Smooth muscle cell (in vitro differentiated cells): ENCODE data around the gene ERICH6B. TPM values are rescaled to one million over a fixed set of nuclear protein-coding genes. Genes with fewer than 3 reads are reported as not detected.

ENCODE experiments used
- DNase-seq: peaks from one replicate; lab custom pipeline; 2025; ENCODE audit not compliant: unreplicated experiment; lab: John Stamatoyannopoulos, UW
- H2AFZ ChIP-seq: fragments of 200-600 bp; sonication (generic); 2 replicates; pipeline ENCODE4 v1.6.0; 2016; ENCODE audit warnings: antibody characterized with exemption, low read depth, mild to moderate bottlenecking
- H3F3A ChIP-seq: fragments of 200-600 bp; sonication (generic); 2 replicates; pipeline ENCODE4 v1.6.0; 2017; ENCODE audit warnings: antibody characterized with exemption, low read depth
- H3K27ac ChIP-seq: fragments of 200-600 bp; sonication (generic); 2 replicates; pipeline ENCODE4 v1.5.1; 2016; ENCODE audit warnings: low read depth, mild to moderate bottlenecking
- H3K27me3 ChIP-seq: fragments of 200-600 bp; sonication (generic); 2 replicates; pipeline ENCODE4 v1.6.1; 2016; ENCODE audit warnings: low read depth, mild to moderate bottlenecking
- H3K36me3 ChIP-seq: fragments of 200-600 bp; sonication (generic); 2 replicates; pipeline ENCODE4 v1.5.1; 2016; ENCODE audit warnings: low read depth
- H3K4me1 ChIP-seq: fragments of 200-600 bp; sonication (generic); 2 replicates; pipeline ENCODE4 v1.5.1; 2016; ENCODE audit warnings: low read depth
- H3K4me2 ChIP-seq: fragments of 200-600 bp; sonication (generic); 2 replicates; pipeline ENCODE4 v1.6.0; 2016; ENCODE audit warnings: mild to moderate bottlenecking
- H3K4me3 ChIP-seq: fragments of 200-600 bp; sonication (generic); 2 replicates; pipeline ENCODE4 v1.5.1; 2016; ENCODE audit warnings: mild to moderate bottlenecking
- H3K79me2 ChIP-seq: fragments of 200-600 bp; sonication (generic); 2 replicates; pipeline ENCODE4 v1.6.0; 2016; ENCODE audit warnings: low read depth, mild to moderate bottlenecking
- H3K9ac ChIP-seq: fragments of 200-600 bp; sonication (generic); 2 replicates; pipeline ENCODE4 v1.6.0; 2016; ENCODE audit warnings: low read depth
- H3K9me3 ChIP-seq: fragments of 200-600 bp; sonication (generic); replicated peaks from 2 replicates; pipeline ENCODE4 v1.5.1; 2016; ENCODE audit warnings: low read depth
- H4K20me1 ChIP-seq: fragments of 200-600 bp; sonication (generic); 2 replicates; pipeline ENCODE4 v1.6.0; 2016; ENCODE audit warnings: low read depth
- CTCF ChIP-seq: fragments of 200-600 bp; sonication (generic); IDR thresholded peaks from 2 replicates; pipeline ENCODE4 v1.5.1; 2017; ENCODE audit warnings: borderline replicate concordance, mild to moderate bottlenecking, antibody characterized with exemption; ENCODE audit not compliant: insufficient read depth, poor library complexity, severe bottlenecking
- WGBS: methylation state at CpG from one replicate; pipeline ENCODE4 v1.1.7; 2016; ENCODE audit warnings: low lambda C conversion rate; 5-methylcytosine and 5-hydroxymethylcytosine counted together
- polyA plus RNA-seq: library from polyadenylated mRNA; unstranded; fragments of >200 nt; fragmentation: Nextera tagmentation; extraction: Ambion mirVana; gene quantifications from 2 replicates; pipeline ENCODE4 v1.2.1, GENCODE V29; 2016
- small RNA-seq: library from RNA; depleted of rRNA; stranded (forward); fragments of <200 nt; gene quantifications from one replicate; pipeline ENCODE3, GENCODE V24; 2014
- total RNA-seq: library from RNA; depleted of rRNA; stranded (reverse); fragments of >200 nt; gene quantifications from 2 replicates; pipeline ENCODE4 v1.2.3, GENCODE V29; 2014

ERICH6B gene
- total and polyA plus RNA-seq, 2 experiments from 2014 or later: 0.33 TPM; not detected in 1

GRCh38 chr13:45500492-45501174 lies 114.9 kb downstream of the ERICH6B start:
- peaks cover 34% of the 10 kb centered on the region for H3K36me3 ChIP-seq
- WGBS: 23% methylated on average over 4 of the region's 4 CpGs
- no peak for DNase-seq
- H2AFZ ChIP-seq: no peak overlapping the region
- no peak for TF ChIP-seq CTCF
- no peaks in the 10 kb centered on the region for H3K27me3 ChIP-seq
- H3K4me1 ChIP-seq: peaks cover 5% of the 10 kb centered on the region
- H3K4me3 ChIP-seq: no peak overlapping the region
- peak overlapping the region; percentile 13 for H3K9ac ChIP-seq
- no peaks in the 10 kb centered on the region for H3K79me2 ChIP-seq
- peak overlapping the region; percentile 69 for H3K27ac ChIP-seq
- no peaks in the 10 kb centered on the region for H3F3A ChIP-seq
- H3K9me3 ChIP-seq: no peaks in the 10 kb centered on the region
- peaks cover 52% of the 10 kb centered on the region for H4K20me1 ChIP-seq
- H3K4me2 ChIP-seq: peak overlapping the region; percentile 37

- Histone ChIP-seq H2AFZ (no peak overlapping the region), H3K27me3 (no peaks in the 10 kb centered on the region), H3K36me3 (peaks cover 29% of the 10 kb centered on the region), H3K9me3 (no peaks in the 10 kb centered on the region), H4K20me1 (peaks cover 22% of the 10 kb centered on the region), H3K4me2 (no peak overlapping the region), H3F3A (no peaks in the 10 kb centered on the region), H3K4me3 (no peak overlapping the region), H3K4me1 (peaks cover 5% of the 10 kb centered on the region), H3K9ac (no peak overlapping the region), H3K79me2 (no peaks in the 10 kb centered on the region), H3K27ac (no peak overlapping the region)
- DNase-seq: no peak
- 80% methylated on average over 7 of the region's 7 CpGs for WGBS
- TF ChIP-seq CTCF: no peak
Observed at GRCh38 chr13:45496942-45497341, 118.6 kb downstream of the ERICH6B start.

- Histone ChIP-seq H4K20me1 (peaks cover 17% of the 10 kb centered on the region), H3K27ac (peak overlapping the region; percentile 25), H3F3A (no peaks in the 10 kb centered on the region), H3K27me3 (no peaks in the 10 kb centered on the region), H3K36me3 (peaks cover 35% of the 10 kb centered on the region), H3K9me3 (no peaks in the 10 kb centered on the region), H3K4me1 (no peaks in the 10 kb centered on the region), H2AFZ (no peak overlapping the region), H3K4me2 (no peak overlapping the region), H3K4me3 (no peak overlapping the region), H3K79me2 (no peaks in the 10 kb centered on the region), H3K9ac (no peak overlapping the region)
- WGBS: 98% methylated on average over 1 of the region's 1 CpG
- TF ChIP-seq CTCF: no peak
- DNase-seq: no peak
Observed at GRCh38 chr13:45492538-45492937, 123.0 kb downstream of the ERICH6B start.

Small RNA genes lying within 50 kb of the gene (small RNA-seq; reads per million reads assigned to genes)
- not detected for gene RNA5SP27
- gene TIMM9P3: not detected

Other genes with a start within 250 kb of the ERICH6B start
- 6.8 and 7.6 TPM in 2 replicates for gene SLC25A30, start 197.4 kb downstream of the ERICH6B start, total RNA-seq
- gene SLC25A30, start 197.4 kb downstream of the ERICH6B start, polyA plus RNA-seq: 1.3 and 2.2 TPM in 2 replicates
- gene COG3, start 150.8 kb downstream of the ERICH6B start, total RNA-seq: 38.2 and 46.8 TPM in 2 replicates
- gene COG3, start 150.8 kb downstream of the ERICH6B start, polyA plus RNA-seq: 23.0 and 25.4 TPM in 2 replicates
- not detected in 2 replicates for gene CBY2, start 86.6 kb upstream of the ERICH6B start, total RNA-seq
- gene CBY2, start 86.6 kb upstream of the ERICH6B start, polyA plus RNA-seq: not detected in 2 replicates
- not detected in 2 replicates for gene SIAH3, start 236.0 kb upstream of the ERICH6B start, total RNA-seq
- not detected in 2 replicates for gene SIAH3, start 236.0 kb upstream of the ERICH6B start, polyA plus RNA-seq